Right lobe of liver (tissue), 6 donors: Measurements from ENCODE around the gene C5orf46. TPM values are rescaled to one million over a fixed set of nuclear protein-coding genes. Genes with fewer than 3 reads are reported as not detected.

ENCODE experiments used
- ATAC-seq, 4 donors: fragments of 200-7000 bp; cut with Tn5 transposase; one replicate each; pipeline ENCODE4 v1.9.1; 2020; ENCODE audit warnings: mild to moderate bottlenecking in 4 of 4, moderate library complexity in 4 of 4
- DNase-seq, 3 donors: peaks; one replicate each; pipeline ENCODE4 v3.0.0-alpha.2; 2020
- H3K27ac ChIP-seq, 3 donors: fragments of 200-600 bp; one replicate each; pipeline ENCODE4 v1.8.0; 2022
- H3K27me3 ChIP-seq, 2 donors: fragments of 200-600 bp; one replicate each; pipeline ENCODE4 v1.8.0; 2022
- H3K36me3 ChIP-seq, 4 donors: fragments of 200-600 bp; sonication (generic) in 1 of 4; one replicate each; pipeline versions ENCODE4 v1.5.1 to v1.8.0; 2017 to 2022; ENCODE audit warnings: control low read depth in 1 of 4
- H3K4me1 ChIP-seq, 4 donors: fragments of 200-600 bp; sonication (generic) in 1 of 4; one replicate each; pipeline versions ENCODE4 v1.5.1 to v1.8.0; 2017 to 2022; ENCODE audit warnings: control low read depth in 1 of 4
- H3K4me3 ChIP-seq, 3 donors: fragments of 200-600 bp; one replicate each; pipeline ENCODE4 v1.8.0; 2022
- H3K9me3 ChIP-seq, 4 donors: fragments of 200-600 bp; sonication (generic) in 1 of 4; one replicate each; pipeline versions ENCODE4 v1.5.1 to v1.8.0; 2017 to 2022; ENCODE audit warnings: control low read depth in 1 of 4
- CTCF ChIP-seq, 4 donors: fragments of 200-600 bp in 3 of 4; fragments of 450-650 bp in 1 of 4; IDR thresholded peaks; one replicate each; pipeline versions ENCODE4 v1.5.1 to v1.8.0; 2016 to 2022; ENCODE audit warnings: antibody characterized with exemption in 4 of 4, mild to moderate bottlenecking in 2 of 4
- POLR2A ChIP-seq: fragments of 450-650 bp; IDR thresholded peaks from one replicate; pipeline ENCODE4 v1.6.1; 2017; ENCODE audit warnings: antibody characterized with exemption, mild to moderate bottlenecking
- WGBS: methylation state at CpG from one replicate; pipeline ENCODE4 v1.1.6; 2018; ENCODE audit warnings: low coverage, low lambda C conversion rate; ENCODE audit not compliant: insufficient coverage; ENCODE audit errors: missing lambda C conversion rate; 5-methylcytosine and 5-hydroxymethylcytosine counted together
- intact Hi-C, 2 donors: fragments of 100-400 bp; cut with DNase I; formaldehyde crosslinking; loops; one replicate each; pipeline versions ENCODE4 v1.11.2 to v1.14.1; 2022
- total RNA-seq, 6 experiments: library from RNA; depleted of rRNA in 2 of 6; stranded (reverse); fragments of >200 nt in 2 of 6; fragmentation: NEBNext Ultra II Directional in 3 of 6; extraction: Animal tissue kit (Norgen Biotek cat#: 25700) in 3 of 6; gene quantifications; one replicate each; pipeline versions ENCODE4 v1.1.0 to v1.2.4, GENCODE V29; 2016 to 2023
- donor health status: DM: no; HTN: yes; CAD: no.
- donor health status: DM: no; HTN: no; CAD: no.
- donor health status: DM: no; HTN: no; CAD: no.
- donor health status: DM: no; HTN: yes; CAD: no.
- donor health status: DM: no; HTN: yes; CAD: no.

C5orf46 gene
- total RNA-seq, 6 experiments from 2014 or later = 0.84 TPM; not detected in 5

GRCh38 chr5:147902609-147903115 is 3.7 kb downstream of the C5orf46 start:
- no peak overlapping the region for H3K4me3 ChIP-seq
- no peak for ATAC-seq
- no peaks in the 10 kb centered on the region for H3K4me1 ChIP-seq
- intact Hi-C loops = no loop called here
- no peak for DNase-seq
- TF ChIP-seq POLR2A = no peak
- TF ChIP-seq CTCF (IDR thresholded peaks at IDR 0.05) = no peak
- no peaks in the 10 kb centered on the region for H3K36me3 ChIP-seq
- H3K27ac ChIP-seq = no peak overlapping the region
- H3K9me3 ChIP-seq = no peaks in the 10 kb centered on the region
- H3K27me3 ChIP-seq = no peaks in the 10 kb centered on the region

- no peaks in the 10 kb centered on the region for H3K9me3 ChIP-seq
- no peaks in the 10 kb centered on the region for H3K27me3 ChIP-seq
- no peak overlapping the region for H3K4me3 ChIP-seq
- WGBS = 59% methylated on average over 12 of the region's 12 CpGs
- no peak for DNase-seq
- TF ChIP-seq CTCF (IDR thresholded peaks at IDR 0.05) = no peak
- no peak for TF ChIP-seq POLR2A
- no peaks in the 10 kb centered on the region for H3K36me3 ChIP-seq
- intact Hi-C loops = no loop called here
- H3K27ac ChIP-seq = no peak overlapping the region
- no peak for ATAC-seq
- H3K4me1 ChIP-seq = no peaks in the 10 kb centered on the region
These were observed 4.7 kb downstream of the C5orf46 start for GRCh38 chr5:147901599-147902039.

- no peaks in the 10 kb centered on the region for H3K4me1 ChIP-seq
- H3K4me3 ChIP-seq = no peak overlapping the region
- DNase-seq = no peak
- H3K27me3 ChIP-seq = no peaks in the 10 kb centered on the region
- ATAC-seq = no peak
- no peaks in the 10 kb centered on the region for H3K36me3 ChIP-seq
- WGBS = 79% methylated on average over 3 of the region's 3 CpGs
- intact Hi-C loops = no loop called here
- no peaks in the 10 kb centered on the region for H3K9me3 ChIP-seq
- no peak overlapping the region for H3K27ac ChIP-seq
- TF ChIP-seq CTCF (IDR thresholded peaks at IDR 0.05) (no peak), POLR2A (no peak)
These were observed 7.4 kb downstream of the C5orf46 start for GRCh38 chr5:147898875-147899401.

GRCh38 chr5:147895864-147896263 is 10.5 kb downstream of the C5orf46 start:
- 80% methylated on average over 1 of the region's 1 CpG for WGBS
- Histone ChIP-seq H3K27ac (no peak overlapping the region), H3K4me3 (no peak overlapping the region), H3K36me3 (no peaks in the 10 kb centered on the region), H3K4me1 (no peaks in the 10 kb centered on the region), H3K27me3 (no peaks in the 10 kb centered on the region), H3K9me3 (no peaks in the 10 kb centered on the region)
- DNase-seq (no peak), ATAC-seq (no peak)
- intact Hi-C loops = no loop called here
- no peak for TF ChIP-seq POLR2A
- no peak for TF ChIP-seq CTCF (IDR thresholded peaks at IDR 0.05)

GRCh38 chr5:147893820-147894219 is 12.5 kb downstream of the C5orf46 start:
- Histone ChIP-seq H3K36me3 (no peaks in the 10 kb centered on the region), H3K4me3 (no peak overlapping the region), H3K27ac (no peak overlapping the region), H3K27me3 (no peaks in the 10 kb centered on the region), H3K9me3 (no peaks in the 10 kb centered on the region), H3K4me1 (no peaks in the 10 kb centered on the region)
- no peak for DNase-seq
- intact Hi-C loops = no loop called here
- TF ChIP-seq CTCF (IDR thresholded peaks at IDR 0.05) (no peak), POLR2A (no peak)
- no peak for ATAC-seq
- 35% methylated on average over 2 of the region's 2 CpGs for WGBS
